Mesenchymal stem cell (in vitro differentiated cells and primary cell): Measurements from ENCODE around the gene GTF2F2.

Experiments used
- DNase-seq: peaks from one replicate; pipeline ENCODE4 v3.0.0-alpha.2; 2013
- H2AFZ ChIP-seq: one replicate; pipeline ENCODE4 v1.6.1; 2013; ENCODE audit warnings: low read depth, mild to moderate bottlenecking, control low read depth, inconsistent platforms, low read length, moderate library complexity
- H2AK5ac ChIP-seq: 2 replicates; pipeline ENCODE4 v1.6.1; 2013; ENCODE audit warnings: low read length, moderate library complexity, mild to moderate bottlenecking, inconsistent platforms; ENCODE audit not compliant: severe bottlenecking
- H2BK120ac ChIP-seq: one replicate; pipeline ENCODE4 v1.6.1; 2013; ENCODE audit warnings: low read depth, mild to moderate bottlenecking, inconsistent platforms, low read length, moderate library complexity
- H2BK12ac ChIP-seq, 2 experiments: one replicate each; pipeline ENCODE4 v1.6.1; 2013; ENCODE audit warnings: inconsistent platforms in 2 of 2, low read length in 2 of 2, mild to moderate bottlenecking in 2 of 2, moderate library complexity in 2 of 2, control low read depth in 1 of 2
- H2BK15ac ChIP-seq: one replicate; pipeline ENCODE4 v1.6.1; 2013; ENCODE audit warnings: mild to moderate bottlenecking, low read depth, inconsistent platforms; ENCODE audit not compliant: poor library complexity, severe bottlenecking
- H2BK5ac ChIP-seq: 2 replicates; pipeline ENCODE4 v1.6.1; 2013; ENCODE audit warnings: low read depth, mild to moderate bottlenecking, low read length, control low read depth, inconsistent platforms; ENCODE audit not compliant: poor library complexity, severe bottlenecking
- H3K14ac ChIP-seq, 2 experiments: one replicate each; pipeline ENCODE4 v1.6.1; 2013; ENCODE audit warnings: inconsistent platforms in 2 of 2, low read length in 2 of 2, control low read depth in 1 of 2, mild to moderate bottlenecking in 1 of 2, moderate library complexity in 1 of 2
- H3K18ac ChIP-seq, 2 experiments: one replicate each; pipeline ENCODE4 v1.6.1; 2013; ENCODE audit warnings: inconsistent platforms in 2 of 2, low read length in 2 of 2, control low read depth in 1 of 2, low read depth in 1 of 2, mild to moderate bottlenecking in 1 of 2
- H3K23ac ChIP-seq, 2 experiments: one replicate each; pipeline ENCODE4 v1.6.1; 2013; ENCODE audit warnings: inconsistent platforms in 2 of 2, low read length in 2 of 2, mild to moderate bottlenecking in 2 of 2, moderate library complexity in 2 of 2, control low read depth in 1 of 2
- H3K27ac ChIP-seq: 2 replicates; pipeline ENCODE4 v1.5.1; 2013; ENCODE audit warnings: mild to moderate bottlenecking, moderate library complexity, low read length, control low read depth, inconsistent platforms; ENCODE audit not compliant: poor library complexity, severe bottlenecking
- H3K27me3 ChIP-seq, 2 experiments: 2 replicates each; pipeline versions ENCODE4 v1.6.1 to v1.7.0; 2013; ENCODE audit warnings: low read length in 2 of 2, mild to moderate bottlenecking in 2 of 2, moderate library complexity in 2 of 2, control low read depth in 1 of 2, inconsistent platforms in 1 of 2; ENCODE audit not compliant: control insufficient read depth in 1 of 2, insufficient read depth in 1 of 2
- H3K36me3 ChIP-seq, 2 experiments: 2 replicates each; pipeline versions ENCODE4 v1.6.1 to v1.7.0; 2013; ENCODE audit warnings: low read length in 2 of 2, control low read depth in 1 of 2, inconsistent platforms in 1 of 2, low read depth in 1 of 2, mild to moderate bottlenecking in 1 of 2; ENCODE audit not compliant: insufficient read depth in 2 of 2, control insufficient read depth in 1 of 2
- H3K4ac ChIP-seq, 2 experiments: one replicate each; pipeline ENCODE4 v1.6.1; 2013; ENCODE audit warnings: inconsistent platforms in 2 of 2, low read length in 2 of 2, mild to moderate bottlenecking in 2 of 2, moderate library complexity in 2 of 2, control low read depth in 1 of 2, low read depth in 1 of 2
- H3K4me1 ChIP-seq: 2 replicates; pipeline ENCODE4 v1.6.1; 2013; ENCODE audit warnings: low read depth, low read length, control low read depth; ENCODE audit not compliant: control insufficient read depth, insufficient read depth
- H3K4me2 ChIP-seq: 2 replicates; pipeline ENCODE4 v1.6.1; 2013; ENCODE audit warnings: low read length, mild to moderate bottlenecking, inconsistent platforms; ENCODE audit not compliant: poor library complexity, severe bottlenecking
- H3K4me3 ChIP-seq, 2 experiments: 2 replicates each; pipeline versions ENCODE4 v1.5.1 to v1.7.0; 2013; ENCODE audit warnings: low read length in 2 of 2, mild to moderate bottlenecking in 2 of 2, control low read depth in 1 of 2, low read depth in 1 of 2; ENCODE audit not compliant: insufficient read depth in 1 of 2
- H3K79me1 ChIP-seq: replicated peaks from 2 replicates; pipeline ENCODE4 v1.6.1; 2013; ENCODE audit warnings: mild to moderate bottlenecking, control low read depth, low read length, inconsistent platforms; ENCODE audit not compliant: poor library complexity, severe bottlenecking
- H3K9ac ChIP-seq: 2 replicates; pipeline ENCODE4 v1.7.0; 2013; ENCODE audit warnings: mild to moderate bottlenecking, low read length, moderate library complexity
- H3K9me3 ChIP-seq: 2 replicates; pipeline ENCODE4 v1.7.0; 2013; ENCODE audit warnings: mild to moderate bottlenecking, low read length; ENCODE audit not compliant: control insufficient read depth
- H4K8ac ChIP-seq: one replicate; pipeline ENCODE4 v1.6.1; 2013; ENCODE audit warnings: inconsistent platforms, mild to moderate bottlenecking, low read length, moderate library complexity
- H4K91ac ChIP-seq: one replicate; pipeline ENCODE4 v1.6.1; 2013; ENCODE audit warnings: mild to moderate bottlenecking, low read length, inconsistent platforms
- WGBS: methylation state at CpG from one replicate; pipeline ENCODE4 v1.1.7; 2013; ENCODE audit warnings: mixed read lengths; 5-methylcytosine and 5-hydroxymethylcytosine counted together

Gene GTF2F2

DNA sequence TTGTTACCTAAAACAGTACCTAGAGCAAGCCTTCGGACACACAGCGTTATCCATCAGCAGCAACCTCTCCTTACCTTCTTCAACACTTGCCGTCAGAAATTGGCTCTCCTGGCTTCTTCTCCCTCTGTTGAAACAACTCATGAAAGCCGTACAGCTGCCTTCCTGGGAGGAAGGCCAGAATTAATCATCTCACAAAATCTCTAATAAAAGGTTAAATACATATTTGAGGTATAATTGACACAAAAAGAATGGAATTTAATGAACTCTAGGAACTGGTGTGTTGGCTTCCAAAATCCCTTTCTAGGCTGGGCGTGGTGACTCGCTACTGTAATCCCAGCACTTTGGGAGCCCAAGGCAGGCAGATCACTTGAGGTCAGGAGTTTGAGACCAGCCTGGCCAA lies 37.3 kb upstream of the GTF2F2 start:
- no peak overlapping the region for H4K91ac ChIP-seq
- H3K4me2 ChIP-seq: no peak overlapping the region
- H3K27me3 ChIP-seq: peaks cover 0 to 14% of the 10 kb centered on the region in 2 experiments
- no peak overlapping the region for H2AK5ac ChIP-seq
- H3K4ac ChIP-seq: no peak overlapping the region
- 92% methylated on average over 5 of the region's 6 CpGs for WGBS
- H3K9me3 ChIP-seq: no peaks in the 10 kb centered on the region
- no peak overlapping the region for H2BK120ac ChIP-seq
- H3K79me1 ChIP-seq: no peaks in the 10 kb centered on the region
- H3K9ac ChIP-seq: no peak overlapping the region
- no peak overlapping the region for H3K27ac ChIP-seq
- no peak overlapping the region for H2AFZ ChIP-seq
- no peaks in the 10 kb centered on the region for H3K36me3 ChIP-seq
- DNase-seq: no peak
- H2BK5ac ChIP-seq: no peak overlapping the region
- peaks cover 1% of the 10 kb centered on the region for H3K4me1 ChIP-seq
- H4K8ac ChIP-seq: no peak overlapping the region
- H3K18ac ChIP-seq: no peak overlapping the region
- H2BK15ac ChIP-seq: no peak overlapping the region
- H2BK12ac ChIP-seq: no peak overlapping the region
- H3K23ac ChIP-seq: no peak overlapping the region
- no peak overlapping the region for H3K14ac ChIP-seq
- H3K4me3 ChIP-seq: no peak overlapping the region

DNA sequence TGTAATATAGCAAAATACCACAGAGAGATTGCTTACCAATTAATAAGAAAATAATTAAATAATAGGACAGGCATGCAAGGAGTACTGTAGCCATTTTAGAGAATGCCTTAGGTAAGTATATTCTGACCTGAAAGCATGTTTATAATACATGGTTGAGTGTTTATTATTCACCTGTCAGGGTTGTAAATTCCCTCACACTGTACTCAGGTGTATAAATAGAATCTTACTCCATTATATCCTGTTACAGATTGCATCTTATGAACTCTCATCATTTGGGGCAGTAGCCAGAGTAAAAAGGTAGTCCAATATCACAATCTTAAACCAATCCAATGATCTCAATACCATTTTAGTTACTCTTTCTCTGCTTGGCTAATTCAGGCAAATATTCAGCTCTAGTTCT lies 35.8 kb upstream of the GTF2F2 start:
- Histone ChIP-seq H3K18ac (no peak overlapping the region), H3K23ac (no peak overlapping the region), H2AK5ac (no peak overlapping the region), H2BK12ac (no peak overlapping the region), H4K8ac (no peak overlapping the region), H2AFZ (no peak overlapping the region), H2BK15ac (peak overlapping the region; percentile 48), H3K4me2 (no peak overlapping the region), H3K4me3 (no peak overlapping the region), H3K36me3 (no peaks in the 10 kb centered on the region), H3K79me1 (no peaks in the 10 kb centered on the region), H3K4me1 (peaks cover 1% of the 10 kb centered on the region), H2BK5ac (no peak overlapping the region), H3K27me3 (peaks cover 0 to 5% of the 10 kb centered on the region in 2 experiments), H3K4ac (no peak overlapping the region), H2BK120ac (no peak overlapping the region), H4K91ac (no peak overlapping the region), H3K9ac (no peak overlapping the region), H3K9me3 (no peaks in the 10 kb centered on the region), H3K14ac (no peak overlapping the region), H3K27ac (no peak overlapping the region)
- no peak for DNase-seq

DNA sequence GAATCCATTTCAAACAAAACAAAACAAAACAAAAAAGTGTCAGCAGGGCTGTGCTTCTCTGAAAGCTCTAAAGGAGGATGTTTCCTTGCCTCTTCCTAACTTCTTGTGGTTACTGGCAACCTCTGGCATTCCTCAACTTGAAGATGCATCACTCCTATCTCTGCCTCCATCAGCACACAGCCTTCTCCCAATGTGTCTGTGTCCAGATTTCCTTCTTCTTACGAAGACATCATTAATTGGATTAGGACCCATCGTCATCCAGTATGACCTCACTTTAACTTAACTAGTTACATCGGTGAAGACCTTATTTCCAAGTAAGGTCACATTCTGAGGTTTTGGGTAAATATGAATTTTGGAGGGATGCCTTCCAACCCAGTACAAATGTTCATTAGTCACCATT lies 33.8 kb upstream of the GTF2F2 start:
- H2BK15ac ChIP-seq: no peak overlapping the region
- H2BK12ac ChIP-seq: no peak overlapping the region
- no peak overlapping the region for H2BK120ac ChIP-seq
- no peak overlapping the region for H3K23ac ChIP-seq
- no peaks in the 10 kb centered on the region for H3K27me3 ChIP-seq
- no peak overlapping the region for H3K27ac ChIP-seq
- H4K8ac ChIP-seq: no peak overlapping the region
- H2BK5ac ChIP-seq: no peak overlapping the region
- H3K14ac ChIP-seq: no peak overlapping the region
- peaks cover 1% of the 10 kb centered on the region for H3K4me1 ChIP-seq
- no peak overlapping the region for H3K18ac ChIP-seq
- WGBS: 86% methylated on average over 1 of the region's 3 CpGs
- DNase-seq: peak; percentile 48
- no peaks in the 10 kb centered on the region for H3K9me3 ChIP-seq
- H3K4ac ChIP-seq: no peak overlapping the region
- no peaks in the 10 kb centered on the region for H3K36me3 ChIP-seq
- H2AFZ ChIP-seq: no peak overlapping the region
- no peak overlapping the region for H3K9ac ChIP-seq
- no peaks in the 10 kb centered on the region for H3K79me1 ChIP-seq
- H2AK5ac ChIP-seq: no peak overlapping the region
- no peak overlapping the region for H4K91ac ChIP-seq
- H3K4me2 ChIP-seq: no peak overlapping the region
- H3K4me3 ChIP-seq: no peak overlapping the region

DNA sequence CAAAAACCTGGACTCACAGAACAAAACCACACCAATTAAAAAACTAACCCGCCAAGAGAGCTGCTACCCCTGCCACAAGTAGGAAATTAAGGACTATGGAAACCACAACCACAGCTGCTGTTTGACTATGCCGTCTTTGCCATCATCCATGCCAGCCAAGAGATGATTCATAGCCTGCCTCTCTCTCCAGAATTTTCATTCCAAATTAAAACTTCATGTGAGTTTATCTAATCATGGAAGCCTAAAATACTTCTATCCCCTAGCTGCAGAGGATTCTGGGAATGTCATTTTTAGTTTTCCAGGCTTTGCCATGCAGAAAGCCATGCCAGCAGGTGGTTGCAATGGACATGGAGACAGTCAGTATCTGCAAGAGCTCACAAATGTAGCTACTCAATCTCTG lies 27.6 kb upstream of the GTF2F2 start:
- no peak overlapping the region for H4K91ac ChIP-seq
- H3K9ac ChIP-seq: no peak overlapping the region
- H3K27ac ChIP-seq: no peak overlapping the region
- H3K27me3 ChIP-seq: peaks cover 0 to 3% of the 10 kb centered on the region in 2 experiments
- no peak overlapping the region for H2BK12ac ChIP-seq
- H3K23ac ChIP-seq: no peak overlapping the region
- H3K4ac ChIP-seq: no peak overlapping the region
- no peak overlapping the region for H2BK5ac ChIP-seq
- no peak overlapping the region for H3K4me3 ChIP-seq
- no peak overlapping the region for H2BK15ac ChIP-seq
- H3K36me3 ChIP-seq: no peaks in the 10 kb centered on the region
- no peak overlapping the region for H3K18ac ChIP-seq
- H3K4me1 ChIP-seq: no peaks in the 10 kb centered on the region
- no peak overlapping the region for H3K14ac ChIP-seq
- no peaks in the 10 kb centered on the region for H3K9me3 ChIP-seq
- H3K4me2 ChIP-seq: no peak overlapping the region
- DNase-seq: no peak
- no peaks in the 10 kb centered on the region for H3K79me1 ChIP-seq
- H2BK120ac ChIP-seq: no peak overlapping the region
- 73% methylated on average over 2 of the region's 2 CpGs for WGBS
- H4K8ac ChIP-seq: no peak overlapping the region
- H2AFZ ChIP-seq: no peak overlapping the region
- no peak overlapping the region for H2AK5ac ChIP-seq
